Kidney glomerular epithelial cell (primary cell): ENCODE results near the gene SLC4A1AP.
A peak's percentile ranks its signal among the peaks of the same experiment; 100 is the strongest.
"Not testable (repeated sequence)": the region's sequence is repeated elsewhere in the genome, so short reads cannot be mapped to it uniquely, and the experiment has no call there.

Source experiments
- DNase-seq: peaks from one replicate; lab custom pipeline; 2025; lab: John Stamatoyannopoulos, UW

The SLC4A1AP gene

GRCh38 chr2:27663285-27664153, at the start of gene SLC4A1AP, which contains the start of gene SUPT7L:
Gene SLC4A1AP, plus strand, starts transcription at chr2:27663889. Its CDS starts 26 bp downstream, at chr2:27663915.
Gene SUPT7L, minus strand, starts transcription at chr2:27663614. Its CDS starts 1,422 bp downstream, at chr2:27662192.
- DNase-seq, result peak; percentile 78

GRCh38 chr2:27613985-27614384, 49.7 kb upstream of the SLC4A1AP start:
- no peak for DNase-seq

GRCh38 chr2:27615316-27615715, 48.4 kb upstream of the SLC4A1AP start:
- DNase-seq, result no peak

- DNase-seq, result no peak
These were observed 42.2 kb upstream of the SLC4A1AP start for GRCh38 chr2:27621524-27621923.

GRCh38 chr2:27622921-27623384, 40.7 kb upstream of the SLC4A1AP start:
- peak; percentile 89 for DNase-seq

GRCh38 chr2:27624943-27625342, 38.7 kb upstream of the SLC4A1AP start:
- DNase-seq, result no peak

- not testable (repeated sequence) for DNase-seq
These were observed 37.4 kb upstream of the SLC4A1AP start for GRCh38 chr2:27626323-27626722.

- not testable (repeated sequence) for DNase-seq
These were observed 36.8 kb upstream of the SLC4A1AP start for GRCh38 chr2:27626921-27627320.

- peak; percentile 94 for DNase-seq
These were observed 35.5 kb upstream of the SLC4A1AP start for GRCh38 chr2:27627963-27628766.

- peak; percentile 95 for DNase-seq
These were observed 34.7 kb upstream of the SLC4A1AP start, which contains the start of the genes CCDC121 and GPN1 for GRCh38 chr2:27628767-27629709. Gene CCDC121, minus strand, starts transcription at chr2:27629012. Its CDS starts 1,213 bp downstream, at chr2:27627799. Gene GPN1, plus strand, starts transcription at chr2:27629050. Its CDS starts 9 bp downstream, at chr2:27629059.

- not testable (repeated sequence) for DNase-seq
These were observed 33.4 kb upstream of the SLC4A1AP start for GRCh38 chr2:27630257-27630656.

GRCh38 chr2:27634291-27634690, 29.4 kb upstream of the SLC4A1AP start:
- no peak for DNase-seq

GRCh38 chr2:27636766-27637165, 26.9 kb upstream of the SLC4A1AP start:
- no peak for DNase-seq

GRCh38 chr2:27638037-27638637, 25.6 kb upstream of the SLC4A1AP start:
- DNase-seq, result peak; percentile 32

- no peak for DNase-seq
These were observed 25.0 kb upstream of the SLC4A1AP start for GRCh38 chr2:27638709-27639108.

- peak; percentile 44 for DNase-seq
These were observed 22.9 kb upstream of the SLC4A1AP start for GRCh38 chr2:27640722-27641245.

GRCh38 chr2:27645197-27645596, 18.5 kb upstream of the SLC4A1AP start:
- DNase-seq, result no peak

GRCh38 chr2:27647289-27647688, 16.4 kb upstream of the SLC4A1AP start:
- no peak for DNase-seq

GRCh38 chr2:27647737-27648136, 16.0 kb upstream of the SLC4A1AP start:
- no peak for DNase-seq

- no peak for DNase-seq
These were observed 12.6 kb upstream of the SLC4A1AP start for GRCh38 chr2:27651056-27651455.

GRCh38 chr2:27652341-27652740, 11.3 kb upstream of the SLC4A1AP start:
- no peak for DNase-seq
